Suprapubic skin (tissue), 4 donors: ENCODE measurements around the gene SYNE1. TPM values are rescaled to one million over a fixed set of nuclear protein-coding genes. Genes with fewer than 3 reads are reported as not detected.
A peak's percentile ranks its signal among the peaks of the same experiment; 100 is the strongest.

Experiments used
- DNase-seq, 2 donors: peaks; one replicate each; pipeline ENCODE4 v3.0.0-alpha.2; 2019; ENCODE audit warnings: low spot score in 2 of 2
- H3K27ac ChIP-seq: fragments of 200-600 bp; sonication (generic); one replicate; pipeline ENCODE4 v1.5.1; 2019
- H3K27me3 ChIP-seq: fragments of 200-600 bp; sonication (generic); one replicate; pipeline ENCODE4 v1.5.1; 2019
- H3K36me3 ChIP-seq: fragments of 200-600 bp; sonication (generic); one replicate; pipeline ENCODE4 v1.5.1; 2019
- H3K4me1 ChIP-seq: fragments of 200-600 bp; sonication (generic); one replicate; pipeline ENCODE4 v1.5.1; 2019
- H3K4me3 ChIP-seq: fragments of 200-600 bp; sonication (generic); one replicate; pipeline ENCODE4 v1.5.1; 2019; ENCODE audit warnings: mild to moderate bottlenecking
- H3K9me3 ChIP-seq: fragments of 200-600 bp; sonication (generic); one replicate; pipeline ENCODE4 v1.5.1; 2019
- EP300 ChIP-seq: sonication (generic); formaldehyde crosslinking; IDR thresholded peaks from one replicate; pipeline ENCODE4 v1.6.1; 2017; ENCODE audit warnings: antibody characterized with exemption
- POLR2A ChIP-seq, 2 donors: fragments of 450-650 bp; IDR thresholded peaks; one replicate each; pipeline ENCODE4 v1.6.1; 2017; ENCODE audit warnings: antibody characterized with exemption in 2 of 2, mild to moderate bottlenecking in 2 of 2, moderate library complexity in 2 of 2
- POLR2AphosphoS5 ChIP-seq, 3 donors: sonication (generic); formaldehyde crosslinking; IDR thresholded peaks; one replicate each; pipeline ENCODE4 v1.6.1; 2017; ENCODE audit warnings: antibody characterized with exemption in 3 of 3
- WGBS: methylation state at CpG from one replicate; pipeline ENCODE4 v1.1.5; 2018; 5-methylcytosine and 5-hydroxymethylcytosine counted together
- total RNA-seq, 4 donors: library from RNA; depleted of rRNA; stranded (reverse); fragments of >200 nt; gene quantifications; one replicate each; pipeline ENCODE4 v1.1.0, GENCODE V29; 2016
- TF ChIP-seq, protein P1 (sequence below), 2 donors: fragments of 200-600 bp in 1 of 2; fragments of 450-650 bp in 1 of 2; sonication (generic) in 1 of 2; IDR thresholded peaks; one replicate each; pipeline ENCODE4 v1.5.1; 2016 to 2019; ENCODE audit warnings: antibody characterized with exemption in 2 of 2, mild to moderate bottlenecking in 1 of 2, moderate library complexity in 1 of 2

Gene SYNE1
- total RNA-seq, 4 donors from 2014 or later: 105 to 184 (median 132) TPM

DNA sequence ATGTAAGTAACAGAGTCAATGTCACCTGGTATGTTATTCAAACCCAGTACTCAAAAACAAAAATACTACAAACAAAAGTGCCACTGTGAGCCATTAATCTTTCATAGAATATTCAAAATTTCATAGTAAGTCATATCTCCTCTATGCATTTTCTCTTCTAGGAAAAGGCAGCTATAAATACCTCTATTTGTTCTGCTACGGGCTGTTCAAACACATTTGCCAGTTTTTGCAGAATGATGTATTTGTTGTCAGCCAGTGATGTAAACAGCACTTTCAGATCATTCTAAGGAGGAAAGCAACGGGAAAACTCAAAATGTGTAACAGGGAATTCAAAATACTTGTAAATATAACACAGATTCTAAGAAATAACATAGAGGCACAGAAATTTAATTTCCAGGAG, 388.2 kb downstream of the SYNE1 start:
- TF ChIP-seq EP300 (no peak), POLR2AphosphoS5 (IDR thresholded peaks at IDR 0.05) (no peak), POLR2A (IDR thresholded peaks at IDR 0.05) (no peak)
- TF ChIP-seq, protein P1, sequence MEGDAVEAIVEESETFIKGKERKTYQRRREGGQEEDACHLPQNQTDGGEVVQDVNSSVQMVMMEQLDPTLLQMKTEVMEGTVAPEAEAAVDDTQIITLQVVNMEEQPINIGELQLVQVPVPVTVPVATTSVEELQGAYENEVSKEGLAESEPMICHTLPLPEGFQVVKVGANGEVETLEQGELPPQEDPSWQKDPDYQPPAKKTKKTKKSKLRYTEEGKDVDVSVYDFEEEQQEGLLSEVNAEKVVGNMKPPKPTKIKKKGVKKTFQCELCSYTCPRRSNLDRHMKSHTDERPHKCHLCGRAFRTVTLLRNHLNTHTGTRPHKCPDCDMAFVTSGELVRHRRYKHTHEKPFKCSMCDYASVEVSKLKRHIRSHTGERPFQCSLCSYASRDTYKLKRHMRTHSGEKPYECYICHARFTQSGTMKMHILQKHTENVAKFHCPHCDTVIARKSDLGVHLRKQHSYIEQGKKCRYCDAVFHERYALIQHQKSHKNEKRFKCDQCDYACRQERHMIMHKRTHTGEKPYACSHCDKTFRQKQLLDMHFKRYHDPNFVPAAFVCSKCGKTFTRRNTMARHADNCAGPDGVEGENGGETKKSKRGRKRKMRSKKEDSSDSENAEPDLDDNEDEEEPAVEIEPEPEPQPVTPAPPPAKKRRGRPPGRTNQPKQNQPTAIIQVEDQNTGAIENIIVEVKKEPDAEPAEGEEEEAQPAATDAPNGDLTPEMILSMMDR (IDR thresholded peaks at IDR 0.05): no peak
- Histone ChIP-seq H3K9me3 (no peaks in the 10 kb centered on the region), H3K27ac (no peak overlapping the region), H3K27me3 (no peaks in the 10 kb centered on the region), H3K36me3 (peaks cover 11% of the 10 kb centered on the region), H3K4me3 (no peak overlapping the region), H3K4me1 (peaks cover 9% of the 10 kb centered on the region)
- no peak for DNase-seq
- WGBS: 38% methylated on average over 2 of the region's 2 CpGs

DNA sequence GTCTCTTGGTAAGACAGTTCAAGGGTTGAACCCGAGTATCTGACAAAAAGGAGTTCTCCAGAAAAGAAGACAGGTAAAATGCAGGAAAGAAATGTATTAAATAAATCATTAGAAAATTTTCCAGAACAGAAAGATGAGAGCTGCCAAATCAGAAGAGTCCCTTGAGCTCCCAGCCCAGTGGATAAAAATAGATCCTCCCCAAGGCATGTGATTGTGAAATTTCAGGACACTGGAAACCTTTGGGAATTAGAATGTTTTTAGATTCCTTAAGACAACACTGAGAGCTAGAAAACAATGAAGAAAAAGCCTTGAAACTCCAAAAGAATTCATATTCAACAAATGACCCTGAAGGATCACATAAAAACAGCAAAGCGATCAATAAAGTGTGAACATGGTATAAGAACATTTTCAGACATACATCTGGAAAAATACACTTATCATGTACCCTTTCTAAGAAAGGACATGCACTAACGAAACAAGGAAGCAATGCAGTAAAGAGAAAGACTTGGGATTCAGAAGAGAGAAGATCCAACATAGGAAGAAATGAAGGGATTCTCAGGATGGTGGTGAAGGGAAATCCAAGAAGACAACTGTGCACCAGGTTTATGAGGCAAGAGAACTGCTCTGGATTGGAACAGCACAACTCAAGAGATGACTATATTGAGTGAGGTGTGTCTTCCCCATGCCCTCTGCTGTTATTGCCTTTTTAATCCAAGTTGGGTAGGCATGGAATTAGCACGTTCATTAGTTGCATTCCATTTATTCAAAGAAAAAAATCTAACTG, 390.4 kb downstream of the SYNE1 start:
- no peaks in the 10 kb centered on the region for H3K27me3 ChIP-seq
- no peak for DNase-seq
- TF ChIP-seq POLR2A (IDR thresholded peaks at IDR 0.05): no peak
- TF ChIP-seq, protein P1 (IDR thresholded peaks at IDR 0.05): no peak
- TF ChIP-seq POLR2AphosphoS5 (IDR thresholded peaks at IDR 0.05): no peak
- no peak for TF ChIP-seq EP300
- no peaks in the 10 kb centered on the region for H3K9me3 ChIP-seq
- H3K36me3 ChIP-seq: peaks cover 17% of the 10 kb centered on the region
- H3K27ac ChIP-seq: no peak overlapping the region
- 85% methylated on average over 4 of the region's 4 CpGs for WGBS
- H3K4me3 ChIP-seq: no peak overlapping the region
- H3K4me1 ChIP-seq: peaks cover 9% of the 10 kb centered on the region

DNA sequence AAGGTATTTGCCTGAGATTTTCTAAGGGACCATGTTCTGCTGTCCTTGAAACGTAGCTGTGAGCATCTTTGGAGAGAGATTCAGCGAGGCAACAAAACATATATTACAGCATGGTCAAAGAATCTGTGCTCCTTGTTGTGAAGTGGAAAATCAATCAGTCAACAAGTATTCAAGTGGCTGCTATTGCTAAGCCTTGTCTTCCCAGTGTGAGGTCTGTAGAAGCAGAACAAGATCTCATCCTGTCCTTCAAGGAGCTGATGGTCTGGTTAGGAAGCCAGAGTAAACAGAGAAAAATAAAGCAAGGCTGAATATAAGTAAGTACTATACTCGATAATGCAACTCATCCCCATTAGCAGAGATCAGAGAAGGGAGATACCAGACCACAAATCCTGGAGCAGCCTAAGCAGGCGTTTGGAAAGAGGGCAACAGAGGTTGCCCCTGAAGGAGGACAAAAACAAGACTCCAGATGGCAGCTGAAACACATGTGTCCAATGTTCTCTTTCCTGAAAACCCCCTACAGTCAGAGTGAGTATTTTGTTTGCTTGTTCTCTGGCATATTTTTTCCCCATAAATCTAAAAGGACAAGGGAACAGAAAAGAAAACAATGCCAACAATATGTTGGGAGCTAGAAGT, 392.0 kb downstream of the SYNE1 start:
- WGBS: 67% methylated on average over 4 of the region's 4 CpGs
- Histone ChIP-seq H3K4me3 (no peak overlapping the region), H3K27me3 (no peaks in the 10 kb centered on the region), H3K4me1 (peaks cover 9% of the 10 kb centered on the region), H3K36me3 (peaks cover 31% of the 10 kb centered on the region), H3K27ac (peak overlapping the region; percentile 56), H3K9me3 (no peaks in the 10 kb centered on the region)
- no peak for DNase-seq
- TF ChIP-seq POLR2AphosphoS5 (IDR thresholded peaks at IDR 0.05) (no peak), EP300 (no peak), POLR2A (IDR thresholded peaks at IDR 0.05) (no peak)
- TF ChIP-seq, protein P1 (IDR thresholded peaks at IDR 0.05): no peak

DNA sequence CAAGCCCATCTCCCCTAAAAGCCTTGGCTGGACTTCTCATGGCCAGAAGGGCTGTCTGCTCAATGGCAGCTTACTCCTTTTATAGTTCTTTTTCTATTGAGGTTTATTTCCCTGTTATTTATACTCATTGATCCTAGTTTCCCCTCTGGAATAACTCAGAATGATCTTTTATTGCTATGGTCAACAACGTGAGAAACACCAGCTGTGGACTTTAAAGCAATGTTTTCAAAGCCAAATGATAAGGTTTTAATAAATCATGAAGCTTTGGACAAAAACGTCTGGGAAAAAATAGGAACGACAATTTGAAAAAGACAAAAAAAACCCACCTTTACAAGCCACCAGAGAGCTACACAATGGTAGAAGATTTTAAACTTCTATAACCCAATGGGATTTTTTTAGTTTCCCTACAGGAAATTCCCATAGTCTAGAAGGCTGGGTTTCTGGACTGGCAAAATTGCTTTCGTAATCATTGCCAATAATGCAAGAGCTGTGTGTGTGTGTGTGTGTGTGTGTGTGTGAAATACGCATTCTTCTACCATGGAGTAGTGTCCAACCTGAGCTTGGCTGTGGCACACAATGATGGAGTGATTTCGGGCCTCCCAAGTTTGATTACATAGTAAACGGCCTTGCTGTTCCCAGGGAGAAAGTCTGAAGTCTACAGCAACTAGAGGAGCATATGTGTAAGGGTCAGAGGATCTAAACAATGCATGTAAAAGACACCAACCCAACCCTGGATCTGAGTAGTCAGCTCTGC, 396.0 kb downstream of the SYNE1 start:
- no peak overlapping the region for H3K27ac ChIP-seq
- no peaks in the 10 kb centered on the region for H3K9me3 ChIP-seq
- H3K27me3 ChIP-seq: no peaks in the 10 kb centered on the region
- peaks cover 64% of the 10 kb centered on the region for H3K36me3 ChIP-seq
- WGBS: 79% methylated on average over 7 of the region's 7 CpGs
- no peak overlapping the region for H3K4me3 ChIP-seq
- peaks cover 9% of the 10 kb centered on the region for H3K4me1 ChIP-seq
- TF ChIP-seq, protein P1 (IDR thresholded peaks at IDR 0.05): no peak
- no peak for TF ChIP-seq EP300
- TF ChIP-seq POLR2AphosphoS5 (IDR thresholded peaks at IDR 0.05): no peak
- no peak for TF ChIP-seq POLR2A (IDR thresholded peaks at IDR 0.05)
- no peak for DNase-seq

DNA sequence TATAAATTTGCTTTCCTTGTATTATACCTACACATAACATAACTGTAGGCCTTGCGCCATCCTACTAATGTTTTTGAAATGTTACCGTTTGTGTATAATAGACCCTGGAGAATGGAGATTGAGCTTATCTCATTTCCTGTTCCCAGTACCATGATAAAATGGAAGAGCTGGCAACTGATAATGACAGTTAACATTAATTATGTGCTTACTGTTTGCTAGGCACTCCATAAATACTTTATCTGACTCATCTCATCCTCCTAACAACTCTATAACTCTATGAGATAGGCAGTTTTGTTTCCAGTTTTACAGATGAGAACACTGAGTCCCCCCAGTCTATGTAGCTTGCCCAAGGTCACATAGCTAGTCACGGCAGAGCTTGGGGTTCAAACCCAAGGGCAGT, 396.7 kb downstream of the SYNE1 start:
- Histone ChIP-seq H3K4me1 (peaks cover 2% of the 10 kb centered on the region), H3K27ac (no peak overlapping the region), H3K36me3 (peaks cover 71% of the 10 kb centered on the region), H3K9me3 (no peaks in the 10 kb centered on the region), H3K27me3 (no peaks in the 10 kb centered on the region), H3K4me3 (no peak overlapping the region)
- WGBS: 95% methylated on average over 3 of the region's 3 CpGs
- TF ChIP-seq POLR2A (IDR thresholded peaks at IDR 0.05) (no peak), EP300 (no peak), POLR2AphosphoS5 (IDR thresholded peaks at IDR 0.05) (no peak)
- TF ChIP-seq, protein P1 (IDR thresholded peaks at IDR 0.05): no peak
- DNase-seq: no peak
